NCI-H2171 (cell line): ENCODE measurements around the gene FICD.

Experiments
- DNase-seq: peaks from one replicate; lab custom pipeline; 2025; lab: John Stamatoyannopoulos, UW

The FICD gene

GRCh38 chr12:108567406-108568337 is 52.6 kb downstream of the FICD start:
- no peak for DNase-seq

DNA sequence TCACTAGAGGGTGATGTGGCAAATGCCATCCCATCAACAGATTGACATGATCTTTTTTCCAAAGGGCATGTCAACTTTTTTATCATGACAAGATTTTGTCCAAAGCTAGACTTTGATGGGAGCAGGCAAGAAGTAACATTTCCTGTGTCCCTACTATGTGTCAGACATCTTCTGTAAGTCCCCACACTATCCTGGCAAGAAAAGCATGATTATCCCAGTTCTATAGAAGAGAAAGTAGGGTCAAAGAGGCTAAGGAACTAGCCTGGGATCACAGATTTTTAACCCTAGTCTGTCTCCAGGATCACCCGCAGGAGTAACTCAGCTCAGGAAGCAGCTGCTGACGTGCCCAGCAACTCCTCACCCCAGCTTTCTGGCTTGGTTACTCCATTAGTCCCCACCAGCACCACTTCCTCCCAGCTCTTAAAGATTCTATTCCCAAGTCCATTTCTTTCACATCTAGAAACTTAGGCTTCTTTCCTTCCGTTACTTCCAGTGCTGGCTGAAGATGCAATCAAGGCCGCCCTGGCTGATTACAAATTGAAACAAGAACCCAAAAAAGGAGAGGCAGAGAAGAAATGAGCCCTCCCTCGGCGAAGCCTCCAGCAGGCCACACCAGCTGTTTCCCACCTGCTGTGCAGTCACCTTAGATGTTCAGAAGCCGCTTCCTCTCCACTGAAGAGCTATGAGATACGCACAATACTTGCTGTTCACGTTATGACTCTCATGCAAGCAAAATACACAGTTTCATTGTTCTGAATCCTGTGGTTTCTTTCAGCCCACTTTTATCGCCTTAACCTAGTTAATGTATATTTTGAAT is 53.5 kb downstream of the FICD start:
- DNase-seq, result peak; percentile 77
